IPS-NIHi7 (cell line): ENCODE results near the gene AGBL3.

Experiments
- DNase-seq: peaks from one replicate; pipeline ENCODE4 v3.0.0; 2012; ENCODE audit warnings: mixed read lengths; ENCODE audit errors: extremely low spot score

AGBL3 gene

DNA sequence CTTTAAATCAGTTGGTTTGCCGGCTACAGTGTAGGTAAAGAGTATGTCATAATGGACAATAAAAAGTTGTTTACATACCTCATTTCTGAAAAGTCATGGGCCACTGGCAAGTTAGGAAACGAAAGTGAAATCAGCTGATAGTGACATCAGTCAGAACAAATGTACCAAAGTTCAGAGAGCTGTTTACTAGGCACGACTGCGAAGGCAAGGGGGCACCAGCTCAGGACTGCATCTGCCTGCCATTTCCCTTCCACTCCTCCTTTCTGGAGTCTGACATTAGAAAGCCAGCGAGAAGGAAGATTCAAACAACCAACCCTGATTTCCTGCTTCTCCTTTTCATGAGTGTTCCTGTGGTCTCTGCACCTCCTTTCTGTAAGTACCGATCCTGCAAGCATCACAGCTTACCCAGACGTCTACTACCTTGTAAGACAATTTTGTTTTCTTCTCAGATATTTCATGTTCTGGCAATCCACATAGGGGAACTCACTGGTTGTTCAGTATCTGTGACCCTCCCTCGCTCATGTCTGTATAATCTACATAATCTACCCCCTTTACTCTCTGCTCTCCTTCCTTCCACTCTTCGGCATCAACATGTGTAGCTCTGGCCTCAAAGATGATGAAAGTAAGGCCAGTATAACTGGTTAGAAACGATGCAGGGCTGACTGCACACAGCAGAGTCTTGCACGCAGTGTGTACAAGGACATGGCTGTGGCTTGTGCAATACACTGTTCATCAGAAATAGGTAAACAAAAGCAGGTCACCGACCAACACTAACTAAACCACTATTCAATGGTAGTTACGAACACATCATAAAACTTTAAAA lies 161.8 kb downstream of the AGBL3 start, which contains the start of gene TMEM140:
Gene TMEM140, plus strand, starts transcription at position 174 of the 823 bp plus-strand sequence. CDS start 16,370 bp downstream, outside the sequence.
- no peak for DNase-seq

DNA sequence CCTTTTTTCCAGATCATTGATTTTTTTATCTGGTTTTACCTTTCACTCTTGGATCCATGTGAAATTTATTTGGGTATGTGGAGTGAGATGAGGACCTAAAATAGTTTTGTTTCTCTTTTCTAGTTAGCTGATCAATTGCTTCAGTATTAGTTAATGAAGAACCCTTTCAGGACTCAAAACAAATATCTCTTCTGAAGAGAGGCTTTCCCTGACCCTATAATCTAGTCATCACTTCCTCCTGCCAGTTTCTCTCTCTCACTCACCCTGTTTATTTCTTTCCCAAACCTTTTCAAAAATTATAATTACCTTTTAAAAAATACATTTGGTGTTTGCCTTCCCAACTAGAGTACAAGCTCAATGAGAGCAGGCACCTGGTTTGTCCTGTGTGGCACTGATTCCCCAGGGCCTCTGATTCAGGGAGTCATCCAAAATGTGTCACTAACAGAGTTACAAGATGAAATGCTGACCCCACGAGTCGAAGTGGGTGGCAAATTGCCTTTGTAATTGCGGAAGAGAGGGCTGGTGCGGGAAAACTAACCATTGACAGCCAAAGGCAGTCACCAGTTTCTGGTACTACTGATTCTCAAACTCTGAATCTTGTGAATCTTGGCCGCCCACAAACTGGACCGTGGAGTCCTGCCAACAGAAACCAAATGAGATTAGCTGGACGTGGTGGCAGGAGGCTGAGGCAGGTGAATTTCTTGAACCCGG lies 163.9 kb downstream of the AGBL3 start:
- no peak for DNase-seq

DNA sequence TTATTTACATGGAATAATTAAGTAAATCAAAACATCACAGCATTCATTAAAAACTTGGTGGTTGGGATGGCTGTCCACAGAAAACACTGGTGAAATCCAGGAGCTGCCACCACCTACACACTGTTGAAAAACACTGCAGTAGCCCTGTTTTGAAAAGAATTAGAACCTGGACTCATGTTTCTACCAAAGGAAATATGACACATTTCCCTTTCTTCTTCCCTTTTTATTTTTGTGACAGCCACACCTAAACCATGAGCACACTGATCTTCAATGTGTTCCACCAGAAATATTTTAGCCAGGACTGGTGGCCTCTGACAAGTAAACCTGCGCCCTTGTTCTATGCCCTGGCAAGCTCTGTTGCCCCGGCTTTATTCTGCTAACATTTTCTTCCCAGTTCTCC lies 164.8 kb downstream of the AGBL3 start:
- DNase-seq, result no peak

DNA sequence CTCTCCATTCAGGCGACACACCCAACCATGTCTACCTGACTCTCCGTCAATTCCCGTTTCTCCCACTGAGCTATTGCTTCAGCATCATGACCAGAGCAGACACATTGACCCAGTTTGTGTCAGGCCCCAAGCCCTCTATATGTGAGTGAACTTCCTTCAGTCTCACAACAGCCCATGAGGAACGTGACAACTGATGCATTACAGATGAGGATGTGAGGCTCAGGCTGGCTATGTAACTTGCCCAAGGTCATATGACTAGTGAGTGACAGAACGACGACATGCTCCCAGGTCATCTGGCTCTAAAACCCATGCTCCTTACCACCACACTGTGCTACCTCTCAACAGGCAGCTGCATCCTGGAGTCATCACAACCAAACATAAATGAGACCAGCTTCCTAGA lies 165.2 kb downstream of the AGBL3 start:
- no peak for DNase-seq

GRCh38 chr7:135152442-135152841 lies 166.1 kb downstream of the AGBL3 start:
- DNase-seq, result no peak

- DNase-seq, result no peak
Observed at GRCh38 chr7:135154734-135155133, 168.4 kb downstream of the AGBL3 start.

DNA sequence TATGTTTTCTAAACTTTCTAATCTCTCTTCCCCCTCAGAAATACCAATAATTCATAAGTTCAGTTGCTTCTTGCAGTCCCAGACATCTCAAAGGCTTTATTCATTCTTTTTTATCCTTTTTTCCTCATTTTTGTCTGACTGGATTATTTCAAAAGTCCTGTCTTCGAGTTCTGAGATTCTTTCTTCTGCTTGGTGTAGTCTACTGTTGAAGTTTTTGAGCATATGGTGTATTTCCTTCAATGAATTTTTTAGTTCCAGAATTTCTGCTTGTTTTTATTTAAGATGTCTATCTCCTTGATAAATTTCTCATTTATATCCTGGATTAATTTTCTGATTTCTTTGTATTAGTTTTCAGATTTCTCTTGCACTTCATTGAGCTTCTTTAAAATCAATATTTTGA lies 170.0 kb downstream of the AGBL3 start:
- no peak for DNase-seq

GRCh38 chr7:135158141-135158655 lies 171.9 kb downstream of the AGBL3 start:
- no peak for DNase-seq

DNA sequence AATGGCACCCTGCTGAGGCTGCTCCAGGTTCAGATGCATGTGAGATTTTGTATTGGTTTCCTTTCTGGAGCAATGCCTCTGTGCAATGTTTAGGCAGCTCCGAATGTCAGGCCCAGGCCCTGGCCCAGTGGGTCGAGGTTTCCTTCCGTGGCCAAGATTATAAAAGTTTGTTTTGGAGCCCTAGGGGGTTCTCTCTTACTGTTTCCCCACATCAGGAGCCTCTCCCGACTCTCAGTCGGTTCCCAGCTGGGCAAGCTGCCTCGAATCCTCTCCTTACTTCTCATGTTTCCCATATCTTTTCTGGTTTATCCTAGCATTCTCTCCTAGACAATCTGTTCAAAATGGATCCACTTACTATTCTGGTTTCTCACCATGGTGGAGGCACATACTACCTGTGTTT lies 172.6 kb downstream of the AGBL3 start:
- no peak for DNase-seq

- peak; percentile 3 for DNase-seq
Observed at GRCh38 chr7:135159359-135160085, 173.2 kb downstream of the AGBL3 start.

- DNase-seq, result peak; percentile 7
Observed at GRCh38 chr7:135160098-135160857, 174.0 kb downstream of the AGBL3 start.

- DNase-seq, result peak; percentile 14
Observed at GRCh38 chr7:135160858-135161653, 174.7 kb downstream of the AGBL3 start.

GRCh38 chr7:135161669-135162068 lies 175.4 kb downstream of the AGBL3 start:
- DNase-seq, result peak; percentile 4

DNA sequence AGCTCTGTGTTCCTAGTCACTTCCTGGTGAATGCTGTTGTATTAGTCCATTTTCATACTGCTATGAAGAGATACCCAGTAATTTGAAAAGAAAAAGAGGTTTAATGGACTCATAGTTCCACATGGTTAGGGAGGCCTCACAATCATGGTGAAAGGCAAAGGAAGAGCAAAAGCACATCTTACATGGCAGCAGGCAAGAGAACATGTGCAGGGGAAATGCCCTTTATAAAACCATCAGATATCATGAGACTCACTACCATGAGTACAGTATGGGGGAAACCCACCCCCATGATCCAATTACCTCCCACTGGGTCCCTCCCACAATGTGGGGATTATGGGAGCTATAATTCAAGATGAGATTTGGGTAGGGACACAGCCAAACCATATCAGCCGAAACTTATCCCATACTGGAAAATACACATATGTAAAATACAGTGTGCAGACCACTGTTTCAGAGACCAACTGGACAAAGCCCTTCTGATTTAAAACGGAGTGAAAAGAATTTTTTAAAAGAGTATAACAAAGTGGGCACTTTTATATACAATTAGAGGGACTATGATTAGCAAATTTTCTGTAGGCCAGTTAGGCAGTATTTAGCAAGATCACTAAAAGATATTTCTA lies 176.2 kb downstream of the AGBL3 start:
- DNase-seq, result no peak

DNA sequence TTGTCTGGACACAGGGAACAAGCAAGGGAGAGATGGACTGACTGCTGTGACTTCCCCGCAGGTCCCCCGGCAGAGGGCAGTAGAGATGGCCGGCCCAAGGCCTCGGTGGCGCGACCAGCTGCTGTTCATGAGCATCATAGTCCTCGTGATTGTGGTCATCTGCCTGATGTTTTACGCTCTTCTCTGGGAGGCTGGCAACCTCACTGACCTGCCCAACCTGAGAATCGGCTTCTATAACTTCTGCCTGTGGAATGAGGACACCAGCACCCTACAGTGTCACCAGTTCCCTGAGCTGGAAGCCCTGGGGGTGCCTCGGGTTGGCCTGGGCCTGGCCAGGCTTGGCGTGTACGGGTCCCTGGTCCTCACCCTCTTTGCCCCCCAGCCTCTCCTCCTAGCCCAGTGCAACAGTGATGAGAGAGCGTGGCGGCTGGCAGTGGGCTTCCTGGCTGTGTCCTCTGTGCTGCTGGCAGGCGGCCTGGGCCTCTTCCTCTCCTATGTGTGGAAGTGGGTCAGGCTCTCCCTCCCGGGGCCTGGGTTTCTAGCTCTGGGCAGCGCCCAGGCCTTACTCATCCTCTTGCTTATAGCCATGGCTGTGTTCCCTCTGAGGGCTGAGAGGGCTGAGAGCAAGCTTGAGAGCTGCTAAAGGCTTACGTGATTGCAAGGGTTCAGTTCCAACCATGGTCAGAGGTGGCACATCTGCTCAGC lies 178.2 kb downstream of the AGBL3 start:
- no peak for DNase-seq

GRCh38 chr7:135165862-135166261 lies 179.6 kb downstream of the AGBL3 start:
- no peak for DNase-seq

GRCh38 chr7:135166338-135166990 lies 180.2 kb downstream of the AGBL3 start:
- DNase-seq, result no peak

- no peak for DNase-seq
Observed at GRCh38 chr7:135167365-135167917, 181.1 kb downstream of the AGBL3 start.

DNA sequence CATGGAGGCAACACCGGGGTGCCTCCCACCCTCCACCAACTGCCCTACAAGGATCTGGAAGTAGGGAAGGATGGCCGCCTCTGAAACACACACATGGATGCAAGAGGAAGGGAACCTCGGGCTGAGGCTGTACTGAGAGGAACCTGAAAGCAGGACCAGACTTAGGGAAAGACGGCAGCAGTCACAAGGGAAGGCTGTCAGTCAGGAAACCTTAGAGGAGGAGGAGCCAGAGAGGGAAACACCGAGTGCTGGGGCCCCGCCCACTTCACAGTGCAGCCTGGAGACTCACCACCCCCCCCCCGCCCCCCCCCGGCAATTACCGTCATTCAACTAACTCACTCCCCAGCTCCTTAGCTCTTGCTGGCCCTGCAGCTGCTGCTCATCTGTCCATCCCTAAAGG lies 181.7 kb downstream of the AGBL3 start:
- DNase-seq, result no peak
